ENCODE data around the gene NUDT5. TPM values are rescaled to one million over a fixed set of nuclear protein-coding genes. Genes with fewer than 3 reads are reported as not detected.

NUDT5 gene
- total and polyA plus RNA-seq, 2 of the 13 experiments (the other 11 are each of a cell fraction or from before 2014, with no cell fraction given): 79.6 to 134 TPM

DNA sequence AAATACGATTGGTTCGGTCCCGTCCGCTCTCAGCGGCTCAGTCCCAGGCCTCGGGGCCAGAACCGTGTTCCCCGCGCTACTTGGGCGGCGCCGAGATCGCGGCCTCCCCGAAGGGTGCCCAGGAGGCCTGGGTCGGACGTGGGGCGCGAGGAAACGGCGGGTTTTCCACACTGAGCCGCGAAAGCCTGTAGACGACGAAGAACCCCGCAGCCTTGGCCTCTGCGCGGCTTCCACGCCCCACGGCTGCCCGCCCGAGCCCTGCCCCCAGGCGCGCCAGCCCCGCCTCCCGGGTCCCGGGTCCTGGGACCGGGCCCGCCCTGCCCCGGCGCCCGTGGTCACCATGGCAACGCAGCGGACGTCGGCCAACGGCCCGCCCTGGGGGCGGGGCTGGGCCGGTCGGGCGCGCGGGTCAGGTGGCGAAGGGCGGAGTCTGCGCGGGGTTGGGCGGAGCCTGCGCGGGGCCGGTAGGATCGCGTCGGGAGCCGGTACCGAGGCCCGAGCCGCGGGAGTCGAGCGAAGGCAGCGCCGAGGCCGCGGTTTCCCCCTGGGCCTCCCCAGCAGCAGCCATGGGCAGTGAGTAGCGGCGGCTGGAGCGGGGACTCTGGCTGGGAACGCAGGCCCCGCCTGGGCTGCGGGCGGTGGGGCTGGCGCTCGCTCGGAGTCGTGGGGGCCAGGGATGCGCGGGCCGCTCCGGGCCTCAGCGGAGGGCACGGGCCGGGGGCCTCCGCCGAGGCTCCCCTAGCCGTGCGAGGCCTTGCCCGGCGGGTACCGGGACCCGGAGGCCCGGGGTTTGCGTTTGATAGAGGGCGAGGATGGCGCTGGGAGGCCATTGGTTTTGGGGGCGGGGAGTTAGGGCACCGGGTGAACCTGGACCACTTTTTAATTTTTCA lies 66.2 kb downstream of the NUDT5 start, which contains the start of gene SEC61A2 (continued):
- TF ChIP-seq, protein P1, sequence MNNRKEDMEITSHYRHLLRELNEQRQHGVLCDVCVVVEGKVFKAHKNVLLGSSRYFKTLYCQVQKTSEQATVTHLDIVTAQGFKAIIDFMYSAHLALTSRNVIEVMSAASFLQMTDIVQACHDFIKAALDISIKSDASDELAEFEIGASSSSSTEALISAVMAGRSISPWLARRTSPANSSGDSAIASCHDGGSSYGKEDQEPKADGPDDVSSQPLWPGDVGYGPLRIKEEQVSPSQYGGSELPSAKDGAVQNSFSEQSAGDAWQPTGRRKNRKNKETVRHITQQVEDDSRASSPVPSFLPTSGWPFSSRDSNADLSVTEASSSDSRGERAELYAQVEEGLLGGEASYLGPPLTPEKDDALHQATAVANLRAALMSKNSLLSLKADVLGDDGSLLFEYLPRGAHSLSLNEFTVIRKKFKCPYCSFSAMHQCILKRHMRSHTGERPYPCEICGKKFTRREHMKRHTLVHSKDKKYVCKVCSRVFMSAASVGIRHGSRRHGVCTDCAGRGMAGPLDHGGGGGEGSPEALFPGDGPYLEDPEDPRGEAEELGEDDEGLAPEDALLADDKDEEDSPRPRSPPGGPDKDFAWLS (CRISPR knock-in tag; IDR thresholded peaks at IDR 0.05; ENCODE audit: borderline replicate concordance): no peak
- TF ChIP-seq, protein P2, sequence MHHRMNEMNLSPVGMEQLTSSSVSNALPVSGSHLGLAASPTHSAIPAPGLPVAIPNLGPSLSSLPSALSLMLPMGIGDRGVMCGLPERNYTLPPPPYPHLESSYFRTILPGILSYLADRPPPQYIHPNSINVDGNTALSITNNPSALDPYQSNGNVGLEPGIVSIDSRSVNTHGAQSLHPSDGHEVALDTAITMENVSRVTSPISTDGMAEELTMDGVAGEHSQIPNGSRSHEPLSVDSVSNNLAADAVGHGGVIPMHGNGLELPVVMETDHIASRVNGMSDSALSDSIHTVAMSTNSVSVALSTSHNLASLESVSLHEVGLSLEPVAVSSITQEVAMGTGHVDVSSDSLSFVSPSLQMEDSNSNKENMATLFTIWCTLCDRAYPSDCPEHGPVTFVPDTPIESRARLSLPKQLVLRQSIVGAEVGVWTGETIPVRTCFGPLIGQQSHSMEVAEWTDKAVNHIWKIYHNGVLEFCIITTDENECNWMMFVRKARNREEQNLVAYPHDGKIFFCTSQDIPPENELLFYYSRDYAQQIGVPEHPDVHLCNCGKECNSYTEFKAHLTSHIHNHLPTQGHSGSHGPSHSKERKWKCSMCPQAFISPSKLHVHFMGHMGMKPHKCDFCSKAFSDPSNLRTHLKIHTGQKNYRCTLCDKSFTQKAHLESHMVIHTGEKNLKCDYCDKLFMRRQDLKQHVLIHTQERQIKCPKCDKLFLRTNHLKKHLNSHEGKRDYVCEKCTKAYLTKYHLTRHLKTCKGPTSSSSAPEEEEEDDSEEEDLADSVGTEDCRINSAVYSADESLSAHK (CRISPR knock-in tag; IDR thresholded peaks at IDR 0.05; ENCODE audit: borderline replicate concordance): no peak
- TF ChIP-seq, protein P3, sequence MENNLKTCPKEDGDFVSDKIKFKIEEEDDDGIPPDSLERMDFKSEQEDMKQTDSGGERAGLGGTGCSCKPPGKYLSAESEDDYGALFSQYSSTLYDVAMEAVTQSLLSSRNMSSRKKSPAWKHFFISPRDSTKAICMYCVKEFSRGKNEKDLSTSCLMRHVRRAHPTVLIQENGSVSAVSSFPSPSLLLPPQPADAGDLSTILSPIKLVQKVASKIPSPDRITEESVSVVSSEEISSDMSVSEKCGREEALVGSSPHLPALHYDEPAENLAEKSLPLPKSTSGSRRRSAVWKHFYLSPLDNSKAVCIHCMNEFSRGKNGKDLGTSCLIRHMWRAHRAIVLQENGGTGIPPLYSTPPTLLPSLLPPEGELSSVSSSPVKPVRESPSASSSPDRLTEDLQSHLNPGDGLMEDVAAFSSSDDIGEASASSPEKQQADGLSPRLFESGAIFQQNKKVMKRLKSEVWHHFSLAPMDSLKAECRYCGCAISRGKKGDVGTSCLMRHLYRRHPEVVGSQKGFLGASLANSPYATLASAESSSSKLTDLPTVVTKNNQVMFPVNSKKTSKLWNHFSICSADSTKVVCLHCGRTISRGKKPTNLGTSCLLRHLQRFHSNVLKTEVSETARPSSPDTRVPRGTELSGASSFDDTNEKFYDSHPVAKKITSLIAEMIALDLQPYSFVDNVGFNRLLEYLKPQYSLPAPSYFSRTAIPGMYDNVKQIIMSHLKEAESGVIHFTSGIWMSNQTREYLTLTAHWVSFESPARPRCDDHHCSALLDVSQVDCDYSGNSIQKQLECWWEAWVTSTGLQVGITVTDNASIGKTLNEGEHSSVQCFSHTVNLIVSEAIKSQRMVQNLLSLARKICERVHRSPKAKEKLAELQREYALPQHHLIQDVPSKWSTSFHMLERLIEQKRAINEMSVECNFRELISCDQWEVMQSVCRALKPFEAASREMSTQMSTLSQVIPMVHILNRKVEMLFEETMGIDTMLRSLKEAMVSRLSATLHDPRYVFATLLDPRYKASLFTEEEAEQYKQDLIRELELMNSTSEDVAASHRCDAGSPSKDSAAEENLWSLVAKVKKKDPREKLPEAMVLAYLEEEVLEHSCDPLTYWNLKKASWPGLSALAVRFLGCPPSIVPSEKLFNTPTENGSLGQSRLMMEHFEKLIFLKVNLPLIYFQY (CRISPR knock-in tag; IDR thresholded peaks at IDR 0.05; ENCODE audit: borderline replicate concordance): peak; percentile 48; the same call in 1 of the 2 replicates
- TF ChIP-seq, protein P4, sequence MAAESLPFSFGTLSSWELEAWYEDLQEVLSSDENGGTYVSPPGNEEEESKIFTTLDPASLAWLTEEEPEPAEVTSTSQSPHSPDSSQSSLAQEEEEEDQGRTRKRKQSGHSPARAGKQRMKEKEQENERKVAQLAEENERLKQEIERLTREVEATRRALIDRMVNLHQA (CRISPR knock-in tag; IDR thresholded peaks at IDR 0.05): no peak

Measured in HepG2 (cell line).